ENCODE results near the gene SMG6.
A peak's percentile ranks its signal among the peaks of the same experiment; 100 is the strongest.

Gene SMG6

DNA sequence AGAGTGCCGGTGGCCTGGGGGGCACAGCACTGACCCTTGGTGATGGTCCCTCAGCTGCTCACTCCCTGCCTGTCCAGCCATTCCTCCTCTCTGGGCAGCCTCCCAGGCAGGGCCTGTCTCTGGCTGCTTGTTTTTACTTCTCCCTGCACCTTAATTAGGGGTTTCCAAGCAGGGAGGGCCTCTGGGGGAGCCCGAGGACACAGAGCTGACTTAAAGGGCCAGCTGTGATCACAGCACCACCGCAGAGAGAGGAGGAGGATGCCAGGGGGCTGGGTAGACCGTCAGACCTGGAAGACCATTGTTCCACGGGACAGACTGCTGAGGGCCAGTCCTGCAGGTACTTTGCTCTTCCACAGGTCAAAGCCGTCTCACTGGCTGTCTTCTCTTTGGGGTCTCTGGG lies 274.8 kb downstream of the SMG6 start:
- no peak for DNase-seq (ENCODE audit: low read depth)
- no peak overlapping the region for H3K4me3 ChIP-seq (ENCODE audit: low read depth, low read length)
- TF ChIP-seq POLR2A (IDR thresholded peaks at IDR 0.05; ENCODE audit: extremely low read depth, insufficient read length) (no peak), MYC (IDR thresholded peaks at IDR 0.05; ENCODE audit: low read depth, low read length) (no peak)
- TF ChIP-seq, protein P1, sequence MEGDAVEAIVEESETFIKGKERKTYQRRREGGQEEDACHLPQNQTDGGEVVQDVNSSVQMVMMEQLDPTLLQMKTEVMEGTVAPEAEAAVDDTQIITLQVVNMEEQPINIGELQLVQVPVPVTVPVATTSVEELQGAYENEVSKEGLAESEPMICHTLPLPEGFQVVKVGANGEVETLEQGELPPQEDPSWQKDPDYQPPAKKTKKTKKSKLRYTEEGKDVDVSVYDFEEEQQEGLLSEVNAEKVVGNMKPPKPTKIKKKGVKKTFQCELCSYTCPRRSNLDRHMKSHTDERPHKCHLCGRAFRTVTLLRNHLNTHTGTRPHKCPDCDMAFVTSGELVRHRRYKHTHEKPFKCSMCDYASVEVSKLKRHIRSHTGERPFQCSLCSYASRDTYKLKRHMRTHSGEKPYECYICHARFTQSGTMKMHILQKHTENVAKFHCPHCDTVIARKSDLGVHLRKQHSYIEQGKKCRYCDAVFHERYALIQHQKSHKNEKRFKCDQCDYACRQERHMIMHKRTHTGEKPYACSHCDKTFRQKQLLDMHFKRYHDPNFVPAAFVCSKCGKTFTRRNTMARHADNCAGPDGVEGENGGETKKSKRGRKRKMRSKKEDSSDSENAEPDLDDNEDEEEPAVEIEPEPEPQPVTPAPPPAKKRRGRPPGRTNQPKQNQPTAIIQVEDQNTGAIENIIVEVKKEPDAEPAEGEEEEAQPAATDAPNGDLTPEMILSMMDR (IDR thresholded peaks at IDR 0.05; ENCODE audit: low read depth, low read length) = no peak
- TF ChIP-seq, protein P2, sequence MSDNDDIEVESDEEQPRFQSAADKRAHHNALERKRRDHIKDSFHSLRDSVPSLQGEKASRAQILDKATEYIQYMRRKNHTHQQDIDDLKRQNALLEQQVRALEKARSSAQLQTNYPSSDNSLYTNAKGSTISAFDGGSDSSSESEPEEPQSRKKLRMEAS (IDR thresholded peaks at IDR 0.05; ENCODE audit: low read depth, low read length) = no peak

DNA sequence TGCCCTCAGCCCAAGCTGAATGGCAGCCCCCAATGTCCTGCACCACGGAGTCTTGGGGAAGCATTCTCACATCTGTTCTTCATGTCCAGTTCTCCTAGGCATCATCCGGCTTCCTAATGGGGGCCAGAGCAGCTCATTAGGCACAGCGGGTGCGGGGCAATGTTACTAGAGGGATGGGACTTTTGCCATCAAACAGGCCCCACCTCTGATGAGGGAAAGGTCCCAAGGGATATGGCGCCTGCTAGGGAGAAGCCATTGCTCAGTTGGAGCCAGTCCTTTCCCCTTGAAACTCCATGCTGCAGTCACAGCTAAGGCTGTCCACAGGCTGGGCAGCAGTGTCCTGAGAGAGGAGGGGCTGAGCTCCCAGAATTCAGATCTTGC lies 275.4 kb downstream of the SMG6 start:
- TF ChIP-seq, protein P1 (IDR thresholded peaks at IDR 0.05; ENCODE audit: low read depth, low read length) = no peak
- TF ChIP-seq, protein P2 (IDR thresholded peaks at IDR 0.05; ENCODE audit: low read depth, low read length) = no peak
- no peak for TF ChIP-seq MYC (IDR thresholded peaks at IDR 0.05; ENCODE audit: low read depth, low read length)
- DNase-seq (ENCODE audit: low read depth) = no peak
- no peak overlapping the region for H3K4me3 ChIP-seq (ENCODE audit: low read depth, low read length)

DNA sequence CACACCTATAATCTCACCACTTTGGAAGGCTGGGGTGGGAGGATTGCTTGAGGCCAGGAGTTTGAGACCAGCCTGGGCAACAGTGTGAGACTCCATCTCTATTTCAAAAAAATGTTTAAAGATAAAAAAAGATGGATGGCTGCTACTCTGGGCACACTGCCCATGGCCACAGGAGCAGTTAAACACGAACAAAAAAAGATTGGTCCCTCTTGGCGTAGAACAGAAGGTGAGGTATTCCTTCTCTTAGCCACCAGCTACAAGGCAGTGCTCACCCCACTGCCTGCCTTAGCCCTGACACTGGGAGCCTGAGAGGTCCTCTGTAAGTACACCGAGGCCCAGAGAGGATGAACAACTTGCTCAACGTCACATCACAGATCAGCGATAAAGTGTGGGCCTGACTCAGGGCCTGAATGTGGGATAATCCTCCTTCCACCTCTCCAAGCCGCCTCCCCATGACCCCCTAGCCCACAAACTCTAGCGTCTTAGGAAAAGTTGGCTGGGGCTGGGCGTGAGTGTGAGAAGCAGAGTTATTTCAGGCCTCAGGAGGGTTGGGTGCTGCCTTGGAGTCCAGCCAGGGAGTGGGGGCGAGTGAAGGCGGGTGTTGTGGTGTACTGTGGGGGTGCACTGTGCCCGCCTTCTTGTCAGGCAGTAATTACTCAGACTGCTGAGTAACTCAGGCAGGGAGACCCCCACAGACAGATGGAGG lies 275.9 kb downstream of the SMG6 start:
- no peak overlapping the region for H3K4me3 ChIP-seq (ENCODE audit: low read depth, low read length)
- DNase-seq (ENCODE audit: low read depth) = no peak
- no peak for TF ChIP-seq POLR2A (IDR thresholded peaks at IDR 0.05; ENCODE audit: extremely low read depth, insufficient read length)
- TF ChIP-seq, protein P1 (IDR thresholded peaks at IDR 0.05; ENCODE audit: low read depth, low read length) = no peak
- no peak for TF ChIP-seq MYC (IDR thresholded peaks at IDR 0.05; ENCODE audit: low read depth, low read length)
- TF ChIP-seq, protein P2 (IDR thresholded peaks at IDR 0.05; ENCODE audit: low read depth, low read length) = no peak

DNA sequence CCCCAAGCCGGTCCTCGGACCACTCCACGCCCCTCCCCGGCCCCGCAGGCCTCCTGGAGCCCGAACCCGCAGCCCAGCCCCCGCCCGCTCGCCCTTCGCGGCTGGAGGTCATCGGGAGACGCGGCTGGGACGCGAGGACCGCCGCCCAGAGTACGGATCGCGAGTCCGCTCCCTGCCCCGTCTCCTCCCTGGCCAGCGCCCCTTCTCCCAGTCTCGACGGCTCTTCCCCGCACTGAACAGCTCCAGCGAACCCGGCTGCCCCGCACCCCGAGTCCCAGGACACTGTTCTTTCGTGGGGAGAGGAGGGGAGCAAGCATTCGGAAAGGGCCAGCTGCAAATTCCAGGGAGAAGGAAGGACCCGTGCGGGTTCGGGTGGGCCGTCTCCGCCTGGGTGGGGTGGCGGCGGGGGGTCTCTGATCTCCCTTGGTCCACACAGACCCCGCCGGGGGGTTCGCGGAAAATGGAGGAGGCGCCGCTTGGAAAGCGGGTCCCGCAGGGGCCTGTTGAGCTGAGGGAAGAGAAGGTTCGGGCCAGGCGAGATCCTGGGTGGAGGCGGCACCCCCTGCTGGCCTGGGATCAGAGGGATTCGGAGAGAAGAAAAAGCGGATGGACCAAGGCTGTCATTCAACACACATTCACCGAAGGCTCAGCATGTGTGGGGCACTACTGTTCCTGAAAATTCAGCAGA lies 277.8 kb downstream of the SMG6 start:
- peak; percentile 34 for DNase-seq (ENCODE audit: low read depth)
- TF ChIP-seq, protein P1 (IDR thresholded peaks at IDR 0.05; ENCODE audit: low read depth, low read length) = peak; percentile 23
- no peak for TF ChIP-seq POLR2A (IDR thresholded peaks at IDR 0.05; ENCODE audit: extremely low read depth, insufficient read length)
- TF ChIP-seq, protein P2 (IDR thresholded peaks at IDR 0.05; ENCODE audit: low read depth, low read length) = no peak
- H3K4me3 ChIP-seq (ENCODE audit: low read depth, low read length) = no peak overlapping the region

DNA sequence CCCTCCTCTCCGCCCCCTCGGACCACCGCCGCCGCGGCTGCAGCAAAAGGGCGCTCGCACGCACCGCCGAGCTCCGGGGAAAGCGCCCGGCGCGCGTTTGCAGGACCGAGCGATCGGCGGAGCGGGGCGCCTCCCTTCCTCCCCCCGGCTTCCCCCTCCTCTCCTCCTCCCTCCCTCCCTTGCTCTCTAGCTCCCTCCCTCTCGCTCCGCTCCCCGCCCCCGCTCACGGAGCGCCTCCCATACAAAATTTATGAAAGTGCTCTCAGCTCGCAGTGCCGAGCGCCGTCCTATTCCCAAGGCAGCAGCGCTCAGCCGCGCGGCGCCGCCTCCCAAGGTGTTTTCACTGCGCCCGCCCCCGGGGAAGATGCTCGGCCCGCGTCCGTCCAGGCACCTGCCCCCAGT lies 278.4 kb downstream of the SMG6 start, which contains the start of gene RTN4RL1:
RTN4RL1 (minus strand) TSS at position 115 of the 402 bp plus-strand sequence. CDS start 469 bp downstream, outside the sequence.
- DNase-seq (ENCODE audit: low read depth) = peak; percentile 69
- no peak within 1 kb of the TSS for H3K4me3 ChIP-seq (ENCODE audit: low read depth, low read length)
- TF ChIP-seq, protein P2 (IDR thresholded peaks at IDR 0.05; ENCODE audit: low read depth, low read length) = no peak
- TF ChIP-seq POLR2A (IDR thresholded peaks at IDR 0.05; ENCODE audit: extremely low read depth, insufficient read length) = no peak
- TF ChIP-seq, protein P1 (IDR thresholded peaks at IDR 0.05; ENCODE audit: low read depth, low read length) = no peak
- no peak for TF ChIP-seq MYC (IDR thresholded peaks at IDR 0.05; ENCODE audit: low read depth, low read length)
